COLO668 (cell line): ENCODE data around the gene TSPAN15.
"Not testable (repeated sequence)": the region's sequence is repeated elsewhere in the genome, so short reads cannot be mapped to it uniquely, and the experiment has no call there.

Experiments
- DNase-seq: peaks from one replicate; lab custom pipeline; 2025; ENCODE audit not compliant: unreplicated experiment; lab: John Stamatoyannopoulos, UW

Gene TSPAN15

GRCh38 chr10:69533658-69534057 lies 82.4 kb downstream of the TSPAN15 start:
- no peak for DNase-seq

- DNase-seq = not testable (repeated sequence)
Measured at GRCh38 chr10:69536521-69536920, 85.3 kb downstream of the TSPAN15 start.

- no peak for DNase-seq
Measured at GRCh38 chr10:69537449-69537848, 86.2 kb downstream of the TSPAN15 start.

DNA sequence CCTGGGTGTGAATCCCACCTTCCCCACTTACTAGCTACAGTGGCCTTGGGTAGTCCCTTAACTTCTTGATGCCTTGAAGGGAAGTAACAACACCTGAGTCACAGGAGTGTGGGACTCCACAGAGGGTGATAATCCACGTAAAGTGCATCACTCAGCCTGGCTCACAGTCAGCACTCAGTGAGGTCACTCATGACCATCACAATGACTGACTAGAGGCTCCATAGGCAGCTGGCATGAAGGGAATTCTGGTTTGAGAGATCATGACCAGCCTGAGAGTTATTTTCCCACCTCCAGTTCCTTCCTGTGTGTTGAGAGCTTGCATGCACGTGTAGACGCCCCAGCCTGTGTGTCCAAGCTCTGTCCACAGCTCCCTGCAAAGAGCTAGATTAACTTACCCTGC lies 87.2 kb downstream of the TSPAN15 start:
- no peak for DNase-seq

DNA sequence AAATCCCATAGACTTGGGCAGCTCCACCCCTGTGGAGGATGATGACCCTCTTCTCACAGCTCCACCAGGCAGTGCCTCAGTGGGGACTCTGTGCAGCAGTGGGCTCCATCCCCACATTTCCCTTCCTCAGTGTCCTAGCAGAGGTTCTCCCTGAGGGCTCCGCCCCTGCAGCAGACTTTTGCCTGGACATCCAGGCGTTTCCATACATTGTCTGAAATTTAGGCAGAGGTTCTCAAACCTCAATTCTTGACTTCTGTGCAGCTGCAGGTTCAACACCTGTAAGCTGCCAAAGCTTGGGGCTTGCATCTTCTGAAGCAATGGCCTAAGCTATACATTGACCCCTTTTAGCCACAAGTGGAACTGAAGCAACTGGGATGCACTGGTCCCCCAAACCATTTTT lies 90.2 kb downstream of the TSPAN15 start:
- no peak for DNase-seq

- no peak for DNase-seq
Measured at GRCh38 chr10:69549959-69550358, 98.7 kb downstream of the TSPAN15 start.

- DNase-seq = no peak
Measured at GRCh38 chr10:69552268-69552667, 101.0 kb downstream of the TSPAN15 start.

DNA sequence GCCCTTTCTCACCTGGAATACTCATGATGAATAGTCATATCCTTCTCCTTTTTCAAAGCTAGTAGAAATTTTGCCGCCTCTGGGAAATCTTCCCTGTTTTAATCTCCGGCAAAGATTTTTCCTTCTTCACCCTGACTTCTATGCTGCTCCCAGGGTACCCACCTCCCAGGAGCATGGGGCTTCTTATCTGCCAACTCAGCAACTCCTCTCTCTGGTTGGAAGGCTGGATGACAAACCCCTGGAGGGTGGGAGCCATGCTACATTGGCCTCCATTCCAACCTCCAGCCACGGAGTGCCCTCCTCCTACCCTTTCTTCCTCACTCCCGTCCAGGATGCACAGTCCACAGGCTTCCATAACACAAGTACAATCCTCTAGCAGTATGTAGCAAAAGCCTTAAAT lies 102.1 kb downstream of the TSPAN15 start:
- DNase-seq = no peak

GRCh38 chr10:69554611-69555010 lies 103.3 kb downstream of the TSPAN15 start:
- DNase-seq = no peak
